GM18498 (cell line): ENCODE measurements around the gene BEST2.
"Not testable (repeated sequence)": the region's sequence is repeated elsewhere in the genome, so short reads cannot be mapped to it uniquely, and the experiment has no call there.

Experiments used
- ATAC-seq: cut with Tn5 transposase; IDR thresholded peaks from one replicate; pipeline ENCODE4 v1.9.1; 2021; ENCODE audit warnings: mild to moderate bottlenecking, moderate library complexity; ENCODE audit not compliant: unreplicated experiment

The BEST2 gene

GRCh38 chr19:12751635-12752034 is at the start of gene BEST2:
TSS of gene BEST2 (plus strand) at chr19:12751791. CDS start at chr19:12752593, 802 bp downstream.
- ATAC-seq: no peak

- no peak for ATAC-seq
These were observed 48.5 kb upstream of the BEST2 start for GRCh38 chr19:12703046-12703445.

GRCh38 chr19:12705169-12705568 is 46.4 kb upstream of the BEST2 start:
- no peak for ATAC-seq

GRCh38 chr19:12705654-12706331 is 45.8 kb upstream of the BEST2 start:
- no peak for ATAC-seq

- ATAC-seq: no peak
These were observed 45.3 kb upstream of the BEST2 start for GRCh38 chr19:12706332-12706718.

GRCh38 chr19:12708641-12709040 is 43.0 kb upstream of the BEST2 start:
- no peak for ATAC-seq

GRCh38 chr19:12711187-12711586 is 40.4 kb upstream of the BEST2 start:
- no peak for ATAC-seq

GRCh38 chr19:12712077-12712476 is 39.5 kb upstream of the BEST2 start:
- not testable (repeated sequence) for ATAC-seq

GRCh38 chr19:12713304-12713703 is 38.3 kb upstream of the BEST2 start:
- not testable (repeated sequence) for ATAC-seq

GRCh38 chr19:12715102-12715501 is 36.5 kb upstream of the BEST2 start:
- ATAC-seq: no peak

- ATAC-seq: no peak
These were observed 35.7 kb upstream of the BEST2 start for GRCh38 chr19:12715929-12716328.

- no peak for ATAC-seq
These were observed 31.3 kb upstream of the BEST2 start for GRCh38 chr19:12720296-12720695.

- no peak for ATAC-seq
These were observed 30.5 kb upstream of the BEST2 start for GRCh38 chr19:12720851-12721655.

- ATAC-seq: peak; percentile 25
These were observed 29.7 kb upstream of the BEST2 start for GRCh38 chr19:12721656-12722565.

GRCh38 chr19:12722566-12723380 is 28.8 kb upstream of the BEST2 start:
- peak; percentile 76 for ATAC-seq

- no peak for ATAC-seq
These were observed 28.3 kb upstream of the BEST2 start for GRCh38 chr19:12723381-12723640.

- no peak for ATAC-seq
These were observed 27.8 kb upstream of the BEST2 start, which contains the start of gene TNPO2 for GRCh38 chr19:12723641-12724426. TSS of gene TNPO2 (minus strand) at chr19:12723932. CDS start at chr19:12720977, 2,955 bp downstream.

GRCh38 chr19:12725612-12726011 is 26.0 kb upstream of the BEST2 start:
- not testable (repeated sequence) for ATAC-seq

GRCh38 chr19:12726988-12727316 is 24.6 kb upstream of the BEST2 start:
- no peak for ATAC-seq
